Ramos (cell line): ENCODE data around the gene ARHGEF12.

ENCODE experiments used
- in situ Hi-C: fragments of 300-500 bp; cut with MboI; formaldehyde crosslinking; loops from one replicate; pipeline ENCODE4 v1.14.3; 2022; ENCODE audit warnings: low sequenced_read_pairs; ENCODE audit not compliant: unreplicated experiment

ARHGEF12 gene

DNA sequence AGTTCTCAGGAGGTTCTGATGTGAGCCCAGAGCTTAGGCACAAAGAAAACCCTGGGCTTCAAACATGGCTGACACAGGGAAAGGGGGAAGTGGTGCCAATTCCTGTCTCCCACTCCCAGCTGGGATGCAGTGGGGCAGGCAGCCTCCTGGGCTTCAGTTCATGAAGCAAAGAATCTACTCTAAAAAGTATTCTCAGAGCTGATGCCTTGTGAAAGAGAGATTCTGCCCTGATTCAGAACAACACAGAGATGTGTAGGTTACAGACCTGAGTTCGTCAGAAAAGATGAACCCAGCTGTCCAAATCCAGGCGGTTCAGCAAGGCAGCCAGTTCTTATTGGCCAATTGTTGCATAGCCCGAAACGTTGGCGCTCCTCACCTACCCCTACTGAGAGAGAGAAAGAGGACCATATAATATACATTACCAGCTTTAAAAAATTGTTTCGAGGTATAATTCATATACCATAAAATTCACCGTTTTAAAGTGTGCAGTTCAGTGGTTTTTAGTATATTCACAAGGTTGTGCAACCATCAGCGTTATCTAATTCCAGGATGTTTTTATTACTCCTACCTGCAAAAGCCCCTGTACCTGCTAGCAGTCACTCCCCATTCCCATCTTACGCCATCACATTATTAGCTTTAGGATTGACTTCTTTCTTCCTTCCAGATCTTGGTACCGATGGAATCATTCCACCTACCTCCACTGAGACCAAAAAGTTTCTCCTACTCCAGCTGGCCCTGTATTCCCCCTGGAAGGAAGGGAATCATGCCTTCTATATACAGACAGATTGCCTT, 18.3 kb upstream of the ARHGEF12 start:
- in situ Hi-C loops: no loop called here

DNA sequence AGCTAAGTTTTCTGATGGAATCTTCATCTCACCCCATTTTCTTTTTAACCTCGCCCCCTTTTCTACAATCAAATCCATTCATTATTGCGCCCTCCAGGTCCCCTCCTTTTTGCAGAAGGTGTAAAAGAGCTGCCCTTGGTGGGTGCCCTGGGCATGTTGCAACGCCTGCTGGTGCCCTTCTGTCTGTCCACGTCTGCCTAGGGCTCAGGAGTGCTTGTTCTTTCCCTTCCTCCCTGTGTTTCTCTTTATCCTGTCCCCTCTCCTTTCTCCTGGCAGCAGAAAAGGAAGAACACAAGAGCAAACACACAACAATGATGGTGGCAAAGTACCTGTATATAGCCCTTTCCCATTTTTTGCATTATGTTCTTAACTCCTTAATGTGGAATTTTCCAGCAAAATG, 17.3 kb upstream of the ARHGEF12 start:
- in situ Hi-C loops: no loop called here

DNA sequence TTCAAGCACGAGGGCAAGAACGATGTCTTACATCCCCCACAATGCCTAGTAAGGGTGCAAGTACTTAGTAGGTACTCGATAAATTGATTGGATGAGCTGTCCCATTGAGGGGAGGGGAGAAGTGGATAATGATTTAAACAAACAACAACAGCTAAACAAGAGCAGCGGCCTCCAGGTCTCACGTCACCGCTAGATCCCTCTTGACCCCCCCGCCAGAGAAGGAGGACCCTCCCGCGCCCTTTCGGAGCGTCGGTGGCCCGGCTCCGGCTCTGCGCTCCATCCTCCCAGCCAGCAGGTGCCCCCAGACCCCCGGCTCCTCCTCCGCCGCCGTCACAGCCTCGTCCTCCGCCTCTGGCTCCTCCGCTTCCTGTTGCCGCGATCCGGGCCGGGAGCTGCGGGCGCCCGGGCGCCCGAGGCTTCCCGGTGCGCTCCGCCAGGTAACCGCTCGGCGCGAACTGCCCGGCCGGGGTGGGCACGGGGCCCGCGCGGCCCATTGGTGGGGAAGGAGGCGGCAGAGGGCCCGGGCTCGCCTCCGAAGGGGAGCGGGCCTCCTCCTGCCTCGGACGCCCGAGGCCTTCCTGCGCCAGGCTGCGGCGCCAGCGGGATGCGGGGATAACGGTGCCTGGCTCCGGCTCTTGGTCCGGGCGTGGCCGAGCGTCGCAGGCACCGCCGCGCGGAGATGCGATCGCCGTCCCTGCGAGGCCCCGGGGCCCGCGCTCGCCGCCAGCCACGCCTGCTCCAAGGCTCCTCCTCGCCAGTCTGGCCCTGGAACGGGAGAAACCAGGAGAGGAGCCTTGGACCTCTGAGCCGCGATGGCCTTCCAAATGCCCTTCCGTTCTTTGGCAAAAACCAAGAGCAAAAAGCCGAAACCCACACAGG, 11.0 kb upstream of the ARHGEF12 start, which contains the start of gene TLCD5:
TSS of gene TLCD5 (plus strand) at position 368 of the 879 bp plus-strand sequence. CDS start 2,143 bp downstream, outside the sequence.
- in situ Hi-C loops: no loop called here

DNA sequence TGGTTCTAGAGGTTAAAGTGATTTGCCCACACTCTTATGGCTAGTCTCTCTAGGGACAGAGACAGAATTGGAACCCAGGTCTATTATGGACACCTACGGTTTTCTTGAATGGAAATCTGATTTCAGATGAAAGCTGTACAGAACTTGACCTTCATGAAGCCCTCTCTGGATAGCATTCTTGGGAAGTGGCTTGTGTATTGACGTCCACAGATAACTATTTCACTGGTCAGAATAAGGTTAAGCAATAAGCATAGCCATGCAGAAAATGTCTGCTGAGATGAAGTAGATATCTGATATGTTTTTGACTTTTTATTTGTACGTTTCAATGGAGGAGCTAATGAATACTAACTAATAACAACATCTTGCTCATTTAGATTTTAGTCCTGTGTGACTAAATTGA, 10.0 kb upstream of the ARHGEF12 start:
- in situ Hi-C loops: no loop called here

DNA sequence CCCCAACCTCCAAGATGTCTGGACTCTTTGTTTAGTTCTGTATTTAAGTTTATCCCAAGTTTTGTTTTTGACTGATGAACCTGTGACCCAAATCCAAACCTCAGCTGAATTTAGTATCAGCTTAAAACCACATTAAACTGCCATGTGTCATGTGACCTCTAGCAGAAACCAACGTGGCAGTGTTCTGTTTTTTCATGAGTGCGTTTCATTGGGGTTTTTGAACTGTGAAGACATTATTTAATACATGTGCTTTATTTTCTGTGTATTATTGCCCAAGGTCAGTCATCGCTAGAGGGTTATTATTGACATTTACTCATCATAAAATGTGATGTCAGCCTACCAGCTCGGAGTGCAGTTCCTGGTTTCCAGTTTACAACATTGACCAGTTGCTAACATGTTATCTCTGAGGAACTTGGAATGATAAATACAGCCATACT, 9.3 kb upstream of the ARHGEF12 start:
- in situ Hi-C loops: no loop called here

DNA sequence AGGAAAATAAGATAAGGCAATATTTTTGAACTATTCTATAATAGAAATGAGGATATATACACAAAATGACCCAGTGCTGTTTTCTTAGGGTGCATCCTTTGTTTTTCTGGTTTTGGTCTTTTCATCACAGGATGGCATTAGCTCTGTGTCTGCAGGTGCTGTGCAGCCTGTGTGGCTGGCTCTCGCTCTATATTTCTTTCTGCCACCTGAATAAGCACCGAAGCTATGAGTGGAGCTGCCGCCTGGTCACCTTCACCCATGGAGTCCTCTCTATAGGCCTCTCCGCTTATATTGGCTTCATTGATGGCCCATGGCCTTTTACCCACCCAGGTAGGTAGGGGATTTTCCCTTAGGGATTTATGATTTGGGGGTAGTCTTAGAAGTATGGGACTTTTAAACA, 8.9 kb upstream of the ARHGEF12 start:
- in situ Hi-C loops: no loop called here

DNA sequence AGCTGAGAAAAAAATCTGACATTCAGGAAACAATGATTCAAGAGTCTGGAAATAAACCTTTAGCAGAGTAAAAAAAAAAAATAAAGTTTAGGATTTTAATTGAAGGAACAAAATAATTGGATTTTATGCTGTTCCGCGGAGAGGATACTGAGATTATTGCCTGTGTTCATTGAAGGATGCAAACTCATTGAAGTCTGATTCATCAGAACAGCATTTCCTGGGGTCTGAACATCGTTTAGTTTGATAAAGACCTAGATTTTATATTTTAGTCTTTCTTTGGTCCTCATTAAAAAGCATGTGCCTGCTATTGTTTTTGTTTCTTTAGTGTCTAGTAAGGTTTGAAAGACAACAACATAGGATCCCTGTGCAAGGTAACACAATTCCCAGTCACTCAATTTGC, 6.7 kb upstream of the ARHGEF12 start:
- in situ Hi-C loops: no loop called here

DNA sequence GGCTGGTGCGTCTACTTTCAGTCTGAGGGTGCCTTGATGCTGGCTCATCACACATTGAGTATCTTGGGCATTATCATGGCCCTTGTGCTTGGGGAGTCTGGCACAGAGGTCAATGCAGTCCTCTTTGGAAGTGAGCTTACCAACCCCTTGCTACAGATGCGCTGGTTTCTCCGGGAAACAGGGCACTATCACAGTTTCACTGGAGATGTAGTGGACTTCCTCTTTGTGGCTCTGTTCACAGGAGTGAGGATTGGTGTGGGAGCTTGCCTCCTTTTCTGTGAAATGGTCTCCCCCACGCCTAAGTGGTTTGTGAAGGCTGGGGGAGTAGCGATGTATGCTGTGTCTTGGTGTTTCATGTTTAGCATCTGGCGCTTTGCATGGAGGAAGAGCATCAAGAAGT, 6.2 kb upstream of the ARHGEF12 start:
- in situ Hi-C loops: no loop called here

DNA sequence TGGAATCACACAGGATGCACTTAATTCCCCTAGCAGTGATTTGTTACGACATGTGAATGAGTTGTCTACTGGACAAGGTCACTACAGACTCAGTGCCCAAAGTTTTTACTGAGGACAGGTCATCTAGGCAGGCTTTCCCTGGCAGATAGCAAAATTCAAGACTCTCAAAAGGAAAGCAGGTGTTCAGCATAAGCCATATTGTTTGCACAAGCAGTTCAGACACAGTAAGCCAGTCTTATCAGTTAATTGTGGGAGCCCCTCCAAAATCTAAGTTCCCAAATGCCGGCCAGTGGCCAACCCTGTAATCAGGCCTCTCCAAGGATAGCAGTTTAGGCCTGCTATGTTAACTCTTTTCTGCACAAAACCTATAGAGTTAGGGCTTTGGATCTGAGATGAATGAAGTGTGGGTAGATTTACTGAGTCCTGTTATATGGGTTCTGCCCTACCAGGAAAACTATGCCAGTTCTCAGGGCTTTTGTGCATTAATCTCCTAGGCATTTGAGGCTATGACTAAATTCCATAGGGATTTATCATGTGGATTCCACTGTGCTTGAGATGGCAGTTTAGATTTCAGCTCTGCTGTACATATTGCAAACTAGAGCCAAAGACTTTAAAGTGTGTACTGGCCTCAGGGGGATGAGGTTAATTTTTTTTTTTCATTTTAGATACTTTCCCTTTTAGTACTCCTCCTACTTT, 4.8 kb upstream of the ARHGEF12 start:
- in situ Hi-C loops: no loop called here

DNA sequence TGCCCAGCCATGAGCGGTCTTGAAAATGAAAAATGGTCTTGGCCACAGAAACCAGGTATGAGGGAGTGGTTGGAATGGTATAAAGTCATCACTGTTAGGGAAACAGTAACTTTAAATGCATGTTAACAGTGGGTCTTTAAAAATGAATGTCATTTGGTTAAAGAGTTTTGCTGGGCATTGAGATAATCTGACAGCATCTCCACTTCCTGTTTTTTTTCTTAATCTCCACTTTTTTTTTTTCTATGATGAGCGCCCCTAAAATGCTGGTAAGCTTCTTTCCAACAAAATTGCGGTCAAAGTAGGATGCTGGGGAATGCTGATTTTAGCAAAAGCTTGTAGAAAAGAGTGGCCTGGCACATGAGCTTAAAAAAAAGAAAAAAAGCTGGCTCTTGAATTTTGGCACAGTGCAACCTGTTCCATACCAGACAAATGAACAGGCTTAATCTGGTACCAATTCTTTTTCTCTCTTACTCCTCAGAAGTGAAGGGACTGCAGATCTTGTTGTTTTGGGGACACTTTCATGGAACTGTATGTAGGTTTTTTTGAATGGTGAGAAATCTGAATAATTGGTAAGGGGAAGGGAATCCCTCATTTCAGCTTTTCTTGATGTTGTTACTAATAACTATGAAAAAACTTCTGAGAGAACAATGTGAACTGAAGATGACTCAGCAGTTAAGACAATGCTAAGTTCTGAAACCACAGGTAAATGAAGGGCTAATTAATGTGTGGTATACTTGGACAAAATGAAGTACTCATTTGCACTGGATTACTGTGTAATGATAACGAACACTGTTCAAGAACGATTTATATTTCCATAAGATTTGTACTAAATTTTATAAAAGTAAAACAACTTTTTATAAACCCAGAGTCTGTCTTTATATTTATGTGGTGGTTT, 3.1 kb upstream of the ARHGEF12 start:
- in situ Hi-C loops: no loop called here

DNA sequence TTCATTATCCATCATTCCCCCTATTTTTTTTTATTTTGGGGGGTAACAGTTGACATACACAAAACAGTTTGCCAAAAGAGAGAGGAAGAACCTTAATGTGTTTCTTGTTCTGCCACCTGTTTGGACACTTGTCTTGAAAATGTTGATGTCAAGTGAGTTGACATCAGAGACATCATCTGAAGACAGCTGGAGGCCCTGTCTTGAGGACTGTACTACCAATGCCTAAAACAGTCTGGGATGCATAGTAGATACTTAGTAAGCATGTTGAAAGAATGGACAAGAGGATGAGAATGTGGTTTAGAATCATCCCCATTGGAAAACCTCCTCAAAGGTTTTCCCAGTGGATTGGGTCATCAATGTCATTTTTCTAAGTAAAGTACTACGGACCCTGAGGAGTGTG, 2.4 kb upstream of the ARHGEF12 start:
- in situ Hi-C loops: no loop called here

DNA sequence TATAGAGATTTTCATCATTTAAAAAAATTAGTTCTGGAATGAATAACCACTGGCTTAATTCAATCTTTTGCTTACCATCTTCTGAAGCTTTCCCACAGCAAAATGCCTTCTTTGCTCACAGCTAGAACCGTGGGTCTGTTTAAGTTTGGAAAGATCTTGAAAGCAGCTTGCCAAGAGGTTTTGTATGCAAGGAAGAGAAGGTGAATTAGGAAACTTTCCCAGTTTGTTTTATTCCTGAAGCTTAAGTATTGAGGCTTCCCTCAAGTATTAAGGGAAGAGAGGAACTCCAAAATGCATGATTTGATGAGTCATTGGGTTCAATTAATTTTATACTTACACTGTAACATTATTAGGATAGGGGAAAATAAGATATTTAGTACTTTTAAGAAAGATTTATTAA, 1.9 kb upstream of the ARHGEF12 start:
- in situ Hi-C loops: no loop called here

DNA sequence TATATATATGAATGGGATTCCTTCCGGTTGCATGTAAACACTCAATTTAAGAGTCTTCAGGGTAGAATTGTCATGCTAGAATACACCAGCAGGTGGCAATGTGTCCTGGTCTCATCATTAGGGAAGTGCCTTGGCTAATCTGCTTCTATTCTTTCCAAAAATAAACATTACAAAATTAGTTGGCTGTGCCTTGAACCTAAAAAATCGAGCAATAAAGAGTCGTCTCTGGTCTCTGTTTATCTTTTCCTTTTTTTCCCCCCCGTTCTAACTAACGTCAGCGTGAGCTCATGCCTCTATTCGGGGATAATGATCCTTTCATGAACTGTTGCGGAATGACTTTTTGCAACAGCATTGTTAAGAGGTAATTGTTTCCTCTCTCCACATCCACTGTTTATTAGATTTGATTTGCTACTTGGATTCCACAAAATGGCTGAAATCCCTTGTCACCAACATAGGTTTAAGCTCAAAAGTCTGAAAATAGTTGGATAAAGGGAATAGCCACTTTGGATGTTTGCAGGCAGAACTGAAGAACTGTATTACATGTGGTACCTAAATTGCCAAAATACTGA, 1.2 kb upstream of the ARHGEF12 start:
- in situ Hi-C loops: no loop called here

DNA sequence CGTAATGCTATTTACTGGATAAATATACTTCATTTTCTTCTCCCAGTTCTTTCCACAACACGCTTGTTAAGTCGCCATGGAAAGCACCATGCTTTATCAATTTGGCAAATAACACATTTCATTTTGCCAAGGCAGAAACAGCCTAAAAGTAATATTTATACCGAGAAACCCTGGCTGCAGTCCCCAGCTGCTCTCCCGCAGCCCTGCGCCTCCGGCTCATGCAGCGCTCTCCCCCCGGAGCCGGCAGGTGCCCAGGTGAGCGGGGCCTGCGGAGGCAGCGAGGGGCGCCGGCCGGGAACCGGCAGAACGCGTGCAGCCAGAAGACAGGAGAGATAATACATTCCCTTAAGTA, 681 bp upstream of the ARHGEF12 start:
- in situ Hi-C loops: no loop called here

DNA sequence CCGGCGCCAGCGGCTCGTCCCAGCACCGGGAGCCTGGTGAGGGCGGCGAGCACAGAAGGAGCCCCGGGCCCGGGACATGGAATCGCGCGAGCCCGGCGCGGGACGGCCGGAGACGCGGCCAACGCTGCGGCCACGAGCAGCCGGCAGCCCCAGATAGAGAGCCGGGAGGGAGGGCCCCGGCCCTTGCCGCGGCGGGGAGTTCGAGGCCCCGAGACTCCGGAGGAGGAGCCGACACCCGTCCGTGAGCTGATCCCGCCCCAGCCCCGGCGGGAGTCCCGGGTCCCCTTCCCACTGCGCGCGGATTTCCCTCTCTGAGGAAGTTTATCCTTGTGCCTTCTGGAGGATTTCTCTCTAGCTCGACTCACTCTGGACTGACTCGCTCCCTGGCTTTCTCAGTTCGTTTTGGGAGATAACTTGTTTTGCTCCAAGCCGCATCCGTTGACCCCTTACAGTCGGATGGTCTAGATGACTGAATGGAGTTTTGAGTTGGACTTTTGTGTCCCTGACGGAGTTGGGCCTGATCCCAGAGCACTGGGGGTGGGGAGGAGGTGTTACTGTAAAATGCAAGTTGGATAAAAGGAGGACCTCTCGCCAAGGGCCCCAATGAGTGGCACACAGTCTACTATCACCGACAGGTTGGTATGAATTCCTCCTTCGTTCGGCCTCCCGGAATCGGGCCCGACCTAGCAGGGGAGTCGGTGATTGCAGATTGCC, 585 bp downstream of the ARHGEF12 start:
- in situ Hi-C loops: no loop called here

DNA sequence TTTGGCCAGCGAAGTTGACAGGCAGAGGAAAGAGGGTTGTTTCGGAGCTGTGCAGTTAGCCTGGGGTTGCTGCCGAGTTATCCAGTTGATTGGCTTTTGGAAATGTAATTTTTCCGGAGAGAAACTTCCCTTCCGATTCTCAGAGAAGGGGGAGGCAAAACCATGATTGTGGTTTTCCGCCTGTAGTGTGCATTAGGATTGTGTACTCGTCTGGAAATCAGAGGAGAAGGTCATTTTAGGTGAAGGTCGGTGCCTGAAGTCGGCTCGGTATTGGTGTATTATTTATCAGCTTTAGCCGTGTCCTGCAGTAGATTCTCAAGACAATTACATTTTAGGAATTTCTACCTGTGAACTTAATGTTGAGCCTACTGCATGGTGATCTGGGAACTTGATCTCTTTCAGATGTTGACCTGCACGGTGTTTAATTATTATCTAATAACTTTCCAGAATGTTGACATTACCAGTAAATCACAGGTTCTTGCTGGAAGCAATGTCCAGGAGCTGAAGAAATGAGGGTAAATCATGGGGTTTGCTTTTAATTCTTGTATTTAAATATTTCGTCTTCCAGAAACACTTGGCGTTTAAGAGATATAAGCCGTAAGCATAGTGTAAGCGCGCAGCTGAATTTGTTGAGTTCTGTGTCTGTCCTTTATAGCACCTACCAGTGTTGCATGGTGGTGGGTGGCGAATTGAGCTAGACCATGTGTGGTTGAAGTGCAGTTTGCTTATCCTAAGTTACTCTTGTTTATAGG, 1.3 kb downstream of the ARHGEF12 start:
- in situ Hi-C loops: no loop called here

DNA sequence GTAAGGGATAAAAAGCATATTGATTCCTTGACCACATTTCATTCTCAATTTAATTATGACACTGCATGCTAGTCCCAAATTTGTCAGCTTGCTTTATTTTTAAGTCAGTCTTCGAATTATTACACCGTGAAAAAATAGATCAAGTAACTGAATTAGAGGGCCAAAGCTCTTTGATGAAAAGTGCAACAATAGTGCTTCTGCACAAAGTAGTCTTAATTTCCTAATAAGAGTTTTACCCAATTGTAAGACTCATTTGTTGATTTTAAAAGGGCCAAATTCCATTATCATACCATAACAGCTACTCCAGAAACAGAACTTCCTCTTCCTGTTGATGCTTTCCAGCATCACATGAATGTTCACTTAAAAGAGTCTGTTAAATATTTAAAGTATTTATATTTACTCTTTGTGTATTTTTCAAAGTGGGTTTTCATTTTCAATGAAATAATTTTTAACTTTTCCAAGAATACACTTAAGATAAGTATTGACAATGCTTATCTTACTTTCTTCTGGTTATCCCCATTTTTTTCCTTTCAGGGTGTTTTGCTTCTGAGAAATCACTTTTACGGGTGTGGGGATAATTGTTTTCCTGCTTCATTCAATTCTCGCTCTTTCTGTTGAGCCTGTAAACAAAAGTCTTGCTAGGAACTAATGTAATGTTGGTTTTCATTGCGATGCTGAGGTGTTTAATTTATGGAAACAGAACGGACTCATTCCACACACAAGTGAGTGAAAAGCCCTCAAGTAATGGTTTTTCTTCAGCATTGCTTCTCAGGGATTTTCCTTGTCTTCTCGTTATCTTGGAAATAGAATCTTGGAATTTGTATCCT, 2.1 kb downstream of the ARHGEF12 start:
- in situ Hi-C loops: no loop called here
